ENCODE results near the gene MSS51.
A peak's percentile ranks its signal among the peaks of the same experiment; 100 is the strongest.

MSS51 gene

DNA sequence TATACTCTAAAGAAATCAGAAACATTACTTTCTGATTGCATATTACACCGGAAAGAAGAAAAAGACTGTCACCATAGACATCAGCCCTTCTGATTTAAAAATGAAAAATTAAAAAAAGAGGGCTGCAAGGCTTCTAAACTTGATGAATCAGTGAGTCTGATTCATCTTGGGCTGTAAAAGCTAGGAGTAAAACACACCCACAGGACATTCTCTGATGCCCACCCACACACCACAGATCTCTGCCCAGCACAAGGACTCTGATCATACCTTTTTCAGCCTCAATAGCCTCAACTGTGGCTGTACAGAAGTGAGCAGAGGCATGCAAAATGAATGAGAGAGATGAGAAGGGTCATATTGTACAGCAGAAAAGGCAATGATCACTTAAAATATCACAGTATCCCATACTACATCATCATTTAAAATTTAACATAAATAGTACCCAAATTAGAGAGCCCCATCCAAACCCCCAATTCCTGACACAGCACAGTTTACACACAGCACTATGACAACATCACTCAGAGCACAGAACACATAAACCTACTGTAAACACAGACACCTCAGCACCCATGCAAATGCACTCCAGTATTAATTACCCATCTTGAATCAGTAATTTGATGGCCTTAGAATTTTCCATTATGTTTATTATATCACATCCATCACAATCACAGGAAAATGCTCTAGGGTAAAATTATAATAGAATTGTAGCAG, 6.4 kb upstream of the MSS51 start:
- DNase-seq, result no peak
- no peak for TF ChIP-seq GATA1 (IDR thresholded peaks at IDR 0.05; ENCODE audit: low read depth, low read length)
- TF ChIP-seq POLR2A (IDR thresholded peaks at IDR 0.05; ENCODE audit: low read length), result no peak

GRCh38 chr10:73439055-73439454, 5.7 kb upstream of the MSS51 start:
- DNase-seq, result no peak
- TF ChIP-seq POLR2A (IDR thresholded peaks at IDR 0.05; ENCODE audit: low read length) (no peak), GATA1 (IDR thresholded peaks at IDR 0.05; ENCODE audit: low read depth, low read length) (no peak)

GRCh38 chr10:73432646-73433537, 469 bp downstream of the MSS51 start:
- no peak for TF ChIP-seq GATA1 (IDR thresholded peaks at IDR 0.05; ENCODE audit: low read depth, low read length)
- no peak for TF ChIP-seq POLR2A (IDR thresholded peaks at IDR 0.05; ENCODE audit: low read length)
- DNase-seq, result no peak

GRCh38 chr10:73426318-73426717, 7.0 kb downstream of the MSS51 start:
- no peak for DNase-seq
- TF ChIP-seq GATA1 (IDR thresholded peaks at IDR 0.05; ENCODE audit: low read depth, low read length), result no peak
- TF ChIP-seq POLR2A (IDR thresholded peaks at IDR 0.05; ENCODE audit: low read length), result no peak

- no peak for DNase-seq
- no peak for TF ChIP-seq POLR2A (IDR thresholded peaks at IDR 0.05; ENCODE audit: low read length)
- TF ChIP-seq GATA1 (IDR thresholded peaks at IDR 0.05; ENCODE audit: low read depth, low read length), result no peak
These were observed 8.9 kb downstream of the MSS51 start for GRCh38 chr10:73424478-73424877.

- DNase-seq, result no peak
- no peak for TF ChIP-seq POLR2A (IDR thresholded peaks at IDR 0.05; ENCODE audit: low read length)
- TF ChIP-seq GATA1 (IDR thresholded peaks at IDR 0.05; ENCODE audit: low read depth, low read length), result no peak
These were observed 10.1 kb downstream of the MSS51 start for GRCh38 chr10:73423309-73423708.

GRCh38 chr10:73416571-73416970, 16.8 kb downstream of the MSS51 start:
- DNase-seq, result no peak
- no peak for TF ChIP-seq POLR2A (IDR thresholded peaks at IDR 0.05; ENCODE audit: low read length)
- no peak for TF ChIP-seq GATA1 (IDR thresholded peaks at IDR 0.05; ENCODE audit: low read depth, low read length)

GRCh38 chr10:73414230-73414945, 19.0 kb downstream of the MSS51 start:
- no peak for DNase-seq
- TF ChIP-seq POLR2A (IDR thresholded peaks at IDR 0.05; ENCODE audit: low read length) (no peak), GATA1 (IDR thresholded peaks at IDR 0.05; ENCODE audit: low read depth, low read length) (no peak)

- peak; percentile 76 for TF ChIP-seq POLR2A (IDR thresholded peaks at IDR 0.05; ENCODE audit: low read length)
- no peak for TF ChIP-seq GATA1 (IDR thresholded peaks at IDR 0.05; ENCODE audit: low read depth, low read length)
- DNase-seq, result peak; percentile 89 to 94
These were observed 19.7 kb downstream of the MSS51 start, which contains the start of gene ANXA7 for GRCh38 chr10:73413528-73414229. Gene ANXA7 (minus strand): TSS chr10:73414058. CDS start chr10:73400856, 13,202 bp downstream.

DNA sequence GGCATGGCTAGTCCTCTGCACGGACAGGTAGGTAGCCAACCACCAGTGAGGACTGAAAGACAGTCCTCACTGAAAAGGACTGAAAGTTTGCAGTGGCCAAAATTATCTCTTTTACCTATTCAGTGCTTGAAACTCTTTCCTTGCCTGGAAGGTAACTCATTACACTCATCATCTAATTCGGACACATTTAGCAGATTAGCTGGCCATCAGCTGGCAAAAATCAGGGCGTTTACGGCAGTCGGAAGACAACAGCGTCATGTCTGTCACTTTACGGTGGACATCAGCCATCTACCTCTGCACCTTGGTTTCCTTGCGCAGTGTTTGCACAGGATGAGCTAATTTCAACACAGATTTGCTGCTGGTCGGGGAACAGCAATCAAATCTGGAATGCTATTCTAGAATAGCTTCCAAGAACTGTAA, 20.2 kb downstream of the MSS51 start:
- peak; percentile 80 to 85 for DNase-seq

DNA sequence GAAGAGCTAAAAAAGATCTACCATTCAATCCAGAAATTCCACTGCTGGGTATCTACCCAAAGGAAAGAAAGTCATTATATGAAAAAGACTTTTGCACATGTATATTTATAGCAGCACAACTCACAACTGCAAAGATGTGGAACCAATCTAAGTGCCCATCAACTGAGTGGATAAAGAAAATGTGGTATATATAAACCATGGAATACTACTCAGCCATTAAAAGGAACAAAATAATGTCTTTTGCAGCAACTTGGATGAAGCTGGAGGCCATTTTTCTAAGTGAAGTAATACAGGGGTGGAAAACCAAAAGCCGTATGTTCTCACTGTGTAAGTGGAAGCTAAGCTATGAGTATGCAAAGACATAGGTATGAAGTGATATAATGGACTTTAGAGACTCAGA, 22.5 kb downstream of the MSS51 start:
- no peak for TF ChIP-seq POLR2A (IDR thresholded peaks at IDR 0.05; ENCODE audit: low read length)
- no peak for TF ChIP-seq GATA1 (IDR thresholded peaks at IDR 0.05; ENCODE audit: low read depth, low read length)
- no peak for DNase-seq

More for the DNA sequence above, 20.2 kb downstream of the MSS51 start:
- TF ChIP-seq GATA1 (IDR thresholded peaks at IDR 0.05; ENCODE audit: low read depth, low read length) (no peak), POLR2A (IDR thresholded peaks at IDR 0.05; ENCODE audit: low read length) (no peak)

DNA sequence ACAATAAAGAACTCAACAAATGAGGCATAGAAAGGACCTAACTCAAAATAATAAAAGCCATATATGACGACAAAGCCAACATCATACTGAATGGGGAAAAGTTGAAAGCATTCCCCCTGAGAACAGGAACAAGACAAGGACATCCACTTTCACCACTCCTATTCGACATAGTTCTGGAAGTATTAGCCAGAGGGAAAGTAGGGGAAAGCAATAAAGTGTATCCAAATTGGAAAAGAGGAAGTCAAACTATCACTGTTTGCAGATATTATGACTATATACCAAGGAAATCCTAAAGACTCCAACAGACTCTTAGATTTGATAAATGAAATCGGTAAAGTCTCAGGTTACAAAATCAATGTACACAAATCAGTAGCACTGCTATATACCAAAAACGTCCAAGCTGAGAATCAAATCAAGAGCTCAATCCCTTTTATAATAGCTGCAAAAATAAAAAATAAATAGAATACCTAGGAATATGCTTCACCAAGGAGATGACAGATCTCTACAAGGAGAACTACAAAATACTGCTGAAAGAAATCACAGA, 24.3 kb downstream of the MSS51 start:
- DNase-seq, result no peak
- no peak for TF ChIP-seq POLR2A (IDR thresholded peaks at IDR 0.05; ENCODE audit: low read length)
- TF ChIP-seq GATA1 (IDR thresholded peaks at IDR 0.05; ENCODE audit: low read depth, low read length), result no peak

DNA sequence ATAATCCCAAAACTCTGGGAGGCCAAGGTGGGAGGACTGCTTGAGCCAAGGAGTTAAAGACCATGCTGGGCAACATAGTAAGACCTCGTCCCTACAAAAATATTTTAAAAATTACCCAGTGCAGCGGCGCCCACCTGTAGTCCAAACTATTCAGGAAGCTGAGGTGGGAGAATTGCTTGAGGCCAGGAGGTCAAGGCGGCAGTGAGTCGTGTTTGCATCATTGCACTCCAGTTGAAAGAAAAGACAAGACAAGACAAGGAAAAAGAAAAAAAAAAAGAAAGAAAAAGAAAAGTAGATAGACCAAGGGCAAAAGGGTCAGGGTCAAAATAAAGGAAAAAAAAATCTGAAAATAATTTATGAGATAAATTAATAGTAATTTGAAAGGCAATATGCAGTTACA, 25.3 kb downstream of the MSS51 start:
- no peak for DNase-seq
- no peak for TF ChIP-seq GATA1 (IDR thresholded peaks at IDR 0.05; ENCODE audit: low read depth, low read length)
- no peak for TF ChIP-seq POLR2A (IDR thresholded peaks at IDR 0.05; ENCODE audit: low read length)
